K562 (cell line): ENCODE measurements around the gene ANO10. TPM values are rescaled to one million over a fixed set of nuclear protein-coding genes. Genes with fewer than 3 reads are reported as not detected.
"Not testable (repeated sequence)": the region's sequence is repeated elsewhere in the genome, so short reads cannot be mapped to it uniquely, and the experiment has no call there.

Experiments used
- ARID1B ChIP-seq: fragments of 450-650 bp; IDR thresholded peaks from 2 replicates; pipeline ENCODE4 v1.6.1; 2016; ENCODE audit warnings: antibody characterized with exemption, mild to moderate bottlenecking, inconsistent platforms
- ATF7 ChIP-seq: fragments of 450-650 bp; IDR thresholded peaks from 2 replicates; pipeline ENCODE4 v1.7.1; 2014; ENCODE audit warnings: mild to moderate bottlenecking, moderate library complexity
- BCOR ChIP-seq: fragments of 450-650 bp; IDR thresholded peaks from 2 replicates; pipeline ENCODE4 v1.6.1; 2016
- CBFA2T3 ChIP-seq: fragments of 450-650 bp; IDR thresholded peaks from 2 replicates; pipeline ENCODE4 v1.6.1; 2017
- CTBP1 ChIP-seq: fragments of 450-650 bp; IDR thresholded peaks from 2 replicates; pipeline ENCODE4 v1.6.1; 2016; ENCODE audit warnings: borderline replicate concordance
- CXXC5 ChIP-seq: fragments of 250-450 bp; sonication (Bioruptor Pico); IDR thresholded peaks from 2 replicates; pipeline ENCODE4 v1.8.0; 2022; ENCODE audit warnings: inconsistent platforms, mild to moderate bottlenecking, moderate library complexity
- EGR1 ChIP-seq: fragments of 450-650 bp; conservative IDR thresholded peaks from 2 replicates; pipeline ENCODE4 v1.6.1; 2017; ENCODE audit warnings: mild to moderate bottlenecking
- FOXA3 ChIP-seq, 2 experiments: fragments of 450-650 bp in 1 of 2; sonication (generic) in 1 of 2; formaldehyde crosslinking; IDR thresholded peaks in 1 of 2; conservative IDR thresholded peaks in 1 of 2; 2 replicates each; pipeline versions ENCODE4 v1.4.0 to v1.8.0; 2020 to 2022; ENCODE audit warnings: mild to moderate bottlenecking in 2 of 2, missing genetic modification reagents in 1 of 2
- FOXK2 ChIP-seq, 2 experiments: fragments of 450-650 bp; IDR thresholded peaks in 1 of 2; conservative IDR thresholded peaks in 1 of 2; 2 replicates each; pipeline ENCODE4 v1.6.1; 2016; ENCODE audit warnings: low read depth in 2 of 2, mild to moderate bottlenecking in 1 of 2
- HDAC2 ChIP-seq: fragments of 450-650 bp; IDR thresholded peaks from 2 replicates; pipeline ENCODE4 v1.6.1; 2016; ENCODE audit warnings: mild to moderate bottlenecking
- L3MBTL2 ChIP-seq: fragments of 450-650 bp; IDR thresholded peaks from 2 replicates; pipeline ENCODE4 v1.6.1; 2016; ENCODE audit warnings: mild to moderate bottlenecking, moderate library complexity
- NFIC ChIP-seq: fragments of 450-650 bp; IDR thresholded peaks from 2 replicates; pipeline ENCODE4 v1.6.1; 2017; ENCODE audit warnings: mild to moderate bottlenecking, inconsistent platforms
- POLR2A ChIP-seq: fragments of 450-650 bp; conservative IDR thresholded peaks from 2 replicates; pipeline ENCODE4 v1.6.1; 2016
- SMARCE1 ChIP-seq: fragments of 450-650 bp; IDR thresholded peaks from 2 replicates; pipeline ENCODE4 v1.7.1; 2016; ENCODE audit warnings: mild to moderate bottlenecking
- SOX6 ChIP-seq: fragments of 450-650 bp; IDR thresholded peaks from 2 replicates; pipeline ENCODE4 v1.6.1; 2014; ENCODE audit warnings: mild to moderate bottlenecking
- TAF9B ChIP-seq: fragments of 450-650 bp; IDR thresholded peaks from 2 replicates; pipeline ENCODE4 v1.6.1; 2018; ENCODE audit warnings: mild to moderate bottlenecking; ENCODE audit not compliant: partially characterized antibody
- ZBTB40 ChIP-seq, 2 experiments: fragments of 450-650 bp in 1 of 2; sonication (generic) in 1 of 2; formaldehyde crosslinking in 1 of 2; IDR thresholded peaks; 2 replicates each; pipeline versions ENCODE4 v1.7.1 to v1.9.0; 2016 to 2022; ENCODE audit warnings: inconsistent platforms in 1 of 2, mild to moderate bottlenecking in 1 of 2, missing genetic modification reagents in 1 of 2
- ZNF384 ChIP-seq: IDR thresholded peaks from 2 replicates; pipeline ENCODE4 v1.6.1; 2012; ENCODE audit warnings: low read depth, low read length, improper control_type of control experiment
- ZSCAN29 ChIP-seq: fragments of 450-650 bp; IDR thresholded peaks from 2 replicates; pipeline ENCODE4 v1.6.1; 2017
- polyA plus RNA-seq, 8 experiments: library from polyadenylated mRNA; depleted of rRNA in 4 of 8; stranded (reverse) in 5 of 8; unstranded in 3 of 8; fragments of >200 nt; fragmentation: Nextera tagmentation in 2 of 8; fragmentation: Illumina TruSeq in 1 of 8; extraction: Ambion mirVana in 2 of 8; extraction: Trizol in 1 of 8; gene quantifications; 2 replicates each; pipeline versions ENCODE4 v1.2.1 to v1.2.3, GENCODE V29; 2011 to 2014; ENCODE audit warnings: inconsistent platforms in 1 of 8, missing spikeins in 1 of 8
- total RNA-seq, 7 experiments: library from RNA; depleted of rRNA in 6 of 7; stranded (reverse); fragments of >200 nt in 6 of 7; fragmentation: Illumina TruSeq in 2 of 7; extraction: Trizol in 2 of 7; gene quantifications; 2 replicates each; pipeline versions ENCODE4 v1.2.1 to v1.2.3, GENCODE V29; 2011 to 2021; ENCODE audit warnings: low replicate concordance in 1 of 7

The ANO10 gene
- total and polyA plus RNA-seq, 9 of the 15 experiments (the other 6 are each of a cell fraction or from before 2014, with no cell fraction given), result 6.4 to 46.0 (median 32.3) TPM

GRCh38 chr3:43565661-43566341 lies 56.0 kb downstream of the ANO10 start (continued):
- TF ChIP-seq ZBTB40 (IDR thresholded peaks at IDR 0.05) (0 out of 2 replicates have a peak, but pooled peaks have one; percentile 23), SMARCE1 (peak; percentile 37; the same call in 1 of the 2 replicates), ARID1B (0 out of 2 replicates have a peak, but pooled peaks have one; percentile 36), CXXC5 (CRISPR knock-in tag) (peak; percentile 54; the same call in 1 of the 2 replicates), BCOR (peak; percentile 41; the same call in 1 of the 2 replicates), FOXA3 (CRISPR knock-in tag; conservative IDR thresholded peaks at IDR 0.05 in 1 of 2, IDR thresholded peaks at IDR 0.05 in 1 of 2) (peak in 1 of 2 experiments; percentile 59; a peak in 2 of 4 replicates), CBFA2T3 (peak; percentile 2; the same call in 1 of the 2 replicates), NFIC (peak; percentile 25; the same call in 1 of the 2 replicates), HDAC2 (0 out of 2 replicates have a peak, but pooled peaks have one; percentile 43), POLR2A (peak; percentile 51), EGR1 (peak; percentile 53), FOXK2 (conservative IDR thresholded peaks at IDR 0.05 in 1 of 2, IDR thresholded peaks at IDR 0.05 in 1 of 2; ENCODE audit: low read depth in 2 of 2) (0 out of 4 replicates have a peak, but pooled peaks of 1 of the 2 experiments have one; percentile 32), ZNF384 (peak; percentile 90), SOX6 (peak; percentile 68), ZSCAN29 (0 out of 2 replicates have a peak, but pooled peaks have one; percentile 60), L3MBTL2 (peak; percentile 57; the same call in 1 of the 2 replicates), ATF7 (peak; percentile 30; the same call in 1 of the 2 replicates), CTBP1 (peak; percentile 55; the same call in 1 of the 2 replicates), TAF9B (peak; percentile 30)
- TF ChIP-seq ZBTB40 (CRISPR knock-in tag; IDR thresholded peaks at IDR 0.05), result not testable (repeated sequence)
